H9 (cell line): ENCODE data around the gene TMEM123. TPM values are rescaled to one million over a fixed set of nuclear protein-coding genes. Genes with fewer than 3 reads are reported as not detected.

ENCODE experiments used
- DNase-seq: peaks from one replicate; pipeline ENCODE4 v3.0.0-alpha.2; 2017
- H2AFZ ChIP-seq: one replicate; pipeline ENCODE4 v1.6.1; 2013; ENCODE audit warnings: mild to moderate bottlenecking, low read length, control low read depth, moderate library complexity
- H2AK5ac ChIP-seq: 2 replicates; pipeline ENCODE4 v1.6.1; 2013; ENCODE audit warnings: low read length, control low read depth, mixed read lengths; ENCODE audit not compliant: insufficient read length
- H2BK120ac ChIP-seq: one replicate; pipeline ENCODE4 v1.6.1; 2013; ENCODE audit warnings: low read depth, mild to moderate bottlenecking, low read length, control low read depth, inconsistent platforms; ENCODE audit not compliant: poor library complexity, severe bottlenecking
- H2BK12ac ChIP-seq: 2 replicates; pipeline ENCODE4 v1.6.1; 2013; ENCODE audit warnings: low read length, control low read depth, mixed read lengths, low read depth; ENCODE audit not compliant: insufficient read length
- H2BK15ac ChIP-seq: 2 replicates; pipeline ENCODE4 v1.6.1; 2013; ENCODE audit warnings: low read depth, low read length, control low read depth
- H2BK20ac ChIP-seq: one replicate; pipeline ENCODE4 v1.6.1; 2013; ENCODE audit warnings: low read depth, mild to moderate bottlenecking, low read length, control low read depth, inconsistent platforms; ENCODE audit not compliant: poor library complexity, severe bottlenecking
- H2BK5ac ChIP-seq: 2 replicates; pipeline ENCODE4 v1.6.1; 2013; ENCODE audit warnings: low read length, control low read depth, mixed read lengths; ENCODE audit not compliant: insufficient read length
- H3K14ac ChIP-seq: 2 replicates; pipeline ENCODE4 v1.6.1; 2013; ENCODE audit warnings: low read length, control low read depth; ENCODE audit not compliant: insufficient read depth
- H3K18ac ChIP-seq: 2 replicates; pipeline ENCODE4 v1.6.1; 2013; ENCODE audit warnings: low read depth, mild to moderate bottlenecking, mixed read lengths, low read length, control low read depth; ENCODE audit not compliant: insufficient read length
- H3K23ac ChIP-seq: 2 replicates; pipeline ENCODE4 v1.6.1; 2013; ENCODE audit warnings: low read length, control low read depth, mixed read lengths, low read depth; ENCODE audit not compliant: insufficient read length
- H3K23me2 ChIP-seq: 2 replicates; pipeline ENCODE4 v1.6.1; 2013; ENCODE audit warnings: low read depth, mild to moderate bottlenecking, mixed read lengths, low read length, control low read depth; ENCODE audit not compliant: insufficient read length, poor library complexity, severe bottlenecking
- H3K27ac ChIP-seq: 2 replicates; pipeline ENCODE4 v1.5.1; 2013; ENCODE audit warnings: low read length, control low read depth, mixed read lengths, low read depth; ENCODE audit not compliant: insufficient read length
- H3K27me3 ChIP-seq: 2 replicates; pipeline ENCODE4 v1.6.1; 2013; ENCODE audit warnings: low read length, control low read depth, inconsistent platforms; ENCODE audit not compliant: insufficient read depth
- H3K4ac ChIP-seq: 2 replicates; pipeline ENCODE4 v1.6.1; 2013; ENCODE audit warnings: low read depth, mild to moderate bottlenecking, control low read depth, inconsistent platforms, low read length, moderate library complexity
- H3K4me1 ChIP-seq: 2 replicates; pipeline ENCODE4 v1.6.1; 2013; ENCODE audit warnings: low read length, control low read depth, inconsistent platforms; ENCODE audit not compliant: insufficient read depth
- H3K4me2 ChIP-seq: 2 replicates; pipeline ENCODE4 v1.6.1; 2013; ENCODE audit warnings: low read length, control low read depth, mixed read lengths; ENCODE audit not compliant: insufficient read length, insufficient read depth
- H3K56ac ChIP-seq: 2 replicates; pipeline ENCODE4 v1.6.1; 2013; ENCODE audit warnings: low read depth, mild to moderate bottlenecking, mixed read lengths, low read length, control low read depth; ENCODE audit not compliant: insufficient read length
- H3K79me1 ChIP-seq: 2 replicates; pipeline ENCODE4 v1.6.1; 2013; ENCODE audit warnings: low read depth, mild to moderate bottlenecking, moderate library complexity, low read length, control low read depth, inconsistent platforms; ENCODE audit not compliant: insufficient read depth, poor library complexity, severe bottlenecking
- H3K79me2 ChIP-seq: 2 replicates; pipeline ENCODE4 v1.6.1; 2013; ENCODE audit warnings: low read length, control low read depth, inconsistent platforms; ENCODE audit not compliant: insufficient read depth
- H3K9ac ChIP-seq: 2 replicates; pipeline ENCODE4 v1.6.1; 2013; ENCODE audit warnings: low read length, control low read depth, mixed read lengths; ENCODE audit not compliant: insufficient read length; ENCODE audit errors: extremely low read depth
- H3K9me3 ChIP-seq: one replicate; pipeline ENCODE4 v1.6.1; 2013; ENCODE audit warnings: low read depth, low read length, inconsistent platforms; ENCODE audit not compliant: control insufficient read depth
- H3T11ph ChIP-seq: one replicate; pipeline ENCODE4 v1.6.1; 2013; ENCODE audit warnings: mild to moderate bottlenecking, low read length, control low read depth, inconsistent platforms
- H4K20me1 ChIP-seq: one replicate; pipeline ENCODE4 v1.6.1; 2013; ENCODE audit not compliant: control insufficient read depth, insufficient read length, insufficient read depth
- H4K5ac ChIP-seq: 2 replicates; pipeline ENCODE4 v1.6.1; 2013; ENCODE audit warnings: low read depth, mild to moderate bottlenecking, mixed read lengths, low read length, control low read depth; ENCODE audit not compliant: insufficient read length
- H4K8ac ChIP-seq: replicated peaks from 2 replicates; pipeline ENCODE4 v1.6.1; 2013; ENCODE audit warnings: low read length, control low read depth, mixed read lengths, low read depth; ENCODE audit not compliant: insufficient read length
- H4K91ac ChIP-seq: 2 replicates; pipeline ENCODE4 v1.6.1; 2013; ENCODE audit warnings: low read depth, mild to moderate bottlenecking, moderate library complexity, mixed read lengths, low read length, control low read depth; ENCODE audit not compliant: insufficient read length
- H3K27ac Mint-ChIP-seq, 3 experiments: 2 replicates in 2 of 3; 3 replicates in 1 of 3; pipeline ENCODE4 v1.8.0; 2020 to 2021; ENCODE audit warnings: mixed read lengths in 3 of 3, mild to moderate bottlenecking in 1 of 3, moderate library complexity in 1 of 3
- H3K27me3 Mint-ChIP-seq: 2 replicates; pipeline ENCODE4 v1.8.0; 2021; ENCODE audit warnings: low read depth, mild to moderate bottlenecking, moderate library complexity, mixed read lengths
- H3K36me3 Mint-ChIP-seq, 3 experiments: 2 replicates in 2 of 3; 3 replicates in 1 of 3; pipeline ENCODE4 v1.8.0; 2020 to 2021; ENCODE audit warnings: low read depth in 3 of 3, mixed read lengths in 3 of 3; ENCODE audit not compliant: insufficient read depth in 1 of 3
- H3K4me1 Mint-ChIP-seq, 2 experiments: 2 replicates each; pipeline ENCODE4 v1.8.0; 2020; ENCODE audit warnings: mixed read lengths in 2 of 2
- H3K4me3 Mint-ChIP-seq, 2 experiments: 2 replicates in 1 of 2; 3 replicates in 1 of 2; pipeline ENCODE4 v1.8.0; 2020 to 2021; ENCODE audit warnings: mild to moderate bottlenecking in 2 of 2, mixed read lengths in 2 of 2, moderate library complexity in 1 of 2
- H3K9me3 Mint-ChIP-seq, 2 experiments: 2 replicates in 1 of 2; 3 replicates in 1 of 2; pipeline ENCODE4 v1.8.0; 2020; ENCODE audit warnings: mild to moderate bottlenecking in 2 of 2, mixed read lengths in 2 of 2, moderate library complexity in 1 of 2
- CTCF ChIP-seq: fragments of 200-600 bp; sonication (generic); conservative IDR thresholded peaks from 3 replicates; pipeline ENCODE4 v1.8.0; 2021; ENCODE audit warnings: antibody characterized with exemption, mild to moderate bottlenecking
- WGBS: extraction: QIAGEN DNeasy Blood & Tissue Kit; methylation state at CpG from one replicate; pipeline ENCODE4 v1.1.7; 2013; ENCODE audit warnings: missing lambda C conversion rate, low lambda C conversion rate, mixed read lengths; ENCODE audit not compliant: insufficient read length; ENCODE audit errors: extremely low coverage; 5-methylcytosine and 5-hydroxymethylcytosine counted together
- total RNA-seq: library from RNA; stranded (reverse); gene quantifications from 2 replicates; pipeline ENCODE4 v1.2.1, GENCODE V29; 2021

The TMEM123 gene
- total RNA-seq, 1 experiment from 2014 or later = 76.7 TPM

- Histone ChIP-seq H2BK120ac (no peak overlapping the region), H3K23me2 (no peaks in the 10 kb centered on the region), H2AFZ (no peak overlapping the region), H3K9ac (no peak overlapping the region), H3K79me2 (no peaks in the 10 kb centered on the region), H3K79me1 (no peaks in the 10 kb centered on the region), H4K8ac (no peak overlapping the region), H3K27me3 (no peaks in the 10 kb centered on the region), H3K4me2 (no peak overlapping the region), H3K4me1 (no peaks in the 10 kb centered on the region), H4K20me1 (no peaks in the 10 kb centered on the region), H4K5ac (no peak overlapping the region), H2BK20ac (no peak overlapping the region), H3K18ac (no peak overlapping the region), H3K14ac (no peak overlapping the region), H3K27ac (no peak overlapping the region), H2BK15ac (no peak overlapping the region), H2BK12ac (no peak overlapping the region), H4K91ac (no peak overlapping the region), H3K9me3 (no peaks in the 10 kb centered on the region), H2BK5ac (no peak overlapping the region), H3K4ac (no peak overlapping the region), H3T11ph (no peak overlapping the region), H2AK5ac (no peak overlapping the region), H3K23ac (no peak overlapping the region), H3K56ac (no peak overlapping the region)
- H3K4me1 Mint-ChIP-seq = peaks cover 0 to 6% of the 10 kb centered on the region in 2 experiments; a peak in 2 of 4 replicates
- TF ChIP-seq CTCF = no peak
- WGBS = no CpG with 5 or more reads among the region's 2 CpGs
- H3K27ac Mint-ChIP-seq = peak overlapping the region; percentile 1 to 41 (median 32); a peak in 3 of 7 replicates
- peaks cover 3 to 15% (median 8%) of the 10 kb centered on the region in 3 experiments; a peak in 5 of 7 replicates for H3K36me3 Mint-ChIP-seq
- no peaks in the 10 kb centered on the region; a peak in 1 of 5 replicates for H3K9me3 Mint-ChIP-seq
- DNase-seq = no peak
- H3K27me3 Mint-ChIP-seq = no peaks in the 10 kb centered on the region
- no peak overlapping the region for H3K4me3 Mint-ChIP-seq
Observed at GRCh38 chr11:102393272-102393730, 59.3 kb downstream of the TMEM123 start.
